LoVo (cell line): ENCODE data around the gene SLC16A12.

ENCODE experiments used
- DNase-seq: peaks from one replicate; pipeline ENCODE4 v3.0.0-alpha.2; 2016; ENCODE audit warnings: low spot score

Gene SLC16A12

GRCh38 chr10:89505640-89506275, 29.6 kb downstream of the SLC16A12 start:
- DNase-seq, result no peak

GRCh38 chr10:89504691-89505090, 30.7 kb downstream of the SLC16A12 start:
- no peak for DNase-seq

- no peak for DNase-seq
Observed at GRCh38 chr10:89503652-89504370, 31.6 kb downstream of the SLC16A12 start.

GRCh38 chr10:89503151-89503550, 32.2 kb downstream of the SLC16A12 start:
- DNase-seq, result no peak

GRCh38 chr10:89502549-89502948, 32.8 kb downstream of the SLC16A12 start:
- no peak for DNase-seq

- DNase-seq, result no peak
Observed at GRCh38 chr10:89494575-89494974, 40.8 kb downstream of the SLC16A12 start.

GRCh38 chr10:89494068-89494467, 41.3 kb downstream of the SLC16A12 start:
- no peak for DNase-seq

GRCh38 chr10:89491932-89492331, 43.5 kb downstream of the SLC16A12 start:
- DNase-seq, result no peak

- no peak for DNase-seq
Observed at GRCh38 chr10:89490596-89491335, 44.6 kb downstream of the SLC16A12 start.

- no peak for DNase-seq
Observed at GRCh38 chr10:89482256-89482655, 53.1 kb downstream of the SLC16A12 start.

GRCh38 chr10:89481662-89482061, 53.7 kb downstream of the SLC16A12 start:
- no peak for DNase-seq

- no peak for DNase-seq
Observed at GRCh38 chr10:89479771-89480446, 55.5 kb downstream of the SLC16A12 start.

GRCh38 chr10:89478739-89479654, 56.4 kb downstream of the SLC16A12 start:
- no peak for DNase-seq

GRCh38 chr10:89478085-89478738, 57.2 kb downstream of the SLC16A12 start:
- DNase-seq, result no peak

GRCh38 chr10:89476150-89476549, 59.2 kb downstream of the SLC16A12 start:
- no peak for DNase-seq

- no peak for DNase-seq
Observed at GRCh38 chr10:89475591-89475998, 59.8 kb downstream of the SLC16A12 start.

GRCh38 chr10:89475125-89475524, 60.3 kb downstream of the SLC16A12 start:
- DNase-seq, result no peak

GRCh38 chr10:89474452-89474851, 60.9 kb downstream of the SLC16A12 start:
- DNase-seq, result no peak

- DNase-seq, result no peak
Observed at GRCh38 chr10:89471110-89471809, 64.1 kb downstream of the SLC16A12 start.

GRCh38 chr10:89470628-89471027, 64.8 kb downstream of the SLC16A12 start:
- no peak for DNase-seq
